Loucy (cell line): ENCODE results near the gene ZNF75A.

Experiments used
- H2AFZ ChIP-seq: fragments of 200-600 bp; sonication (generic); 2 replicates; pipeline ENCODE4 v1.6.0; 2016; ENCODE audit warnings: antibody characterized with exemption, mild to moderate bottlenecking, low read length, moderate library complexity
- H3F3A ChIP-seq: fragments of 200-600 bp; 2 replicates; pipeline ENCODE4 v1.6.0; 2016; ENCODE audit warnings: antibody characterized with exemption, low read depth, mild to moderate bottlenecking
- H3K27me3 ChIP-seq: fragments of 200-600 bp; sonication (generic); 2 replicates; pipeline ENCODE4 v1.6.1; 2014; ENCODE audit warnings: low read length, mild to moderate bottlenecking; ENCODE audit not compliant: insufficient read depth, poor library complexity, severe bottlenecking
- H3K36me3 ChIP-seq: fragments of 200-600 bp; sonication (generic); 2 replicates; pipeline ENCODE4 v1.6.1; 2016; ENCODE audit warnings: low read length; ENCODE audit not compliant: insufficient read depth
- H3K4me1 ChIP-seq: fragments of 200-600 bp; sonication (generic); 2 replicates; pipeline ENCODE4 v1.5.1; 2014; ENCODE audit warnings: low read length, mild to moderate bottlenecking; ENCODE audit not compliant: insufficient read depth, poor library complexity, severe bottlenecking
- H3K4me2 ChIP-seq: fragments of 200-600 bp; sonication (generic); 2 replicates; pipeline ENCODE4 v1.6.0; 2014; ENCODE audit warnings: antibody characterized with exemption, low read length, low read depth, mild to moderate bottlenecking; ENCODE audit not compliant: poor library complexity, severe bottlenecking
- H3K4me3 ChIP-seq: fragments of 200-600 bp; sonication (generic); 2 replicates; pipeline ENCODE4 v1.5.1; 2014; ENCODE audit warnings: low read length, mild to moderate bottlenecking, mixed read lengths; ENCODE audit not compliant: poor library complexity, severe bottlenecking
- H3K79me2 ChIP-seq: fragments of 200-600 bp; sonication (generic); 2 replicates; pipeline ENCODE4 v1.6.1; 2014; ENCODE audit warnings: low read length; ENCODE audit not compliant: insufficient read depth
- H3K9ac ChIP-seq: fragments of 200-600 bp; sonication (generic); 2 replicates; pipeline ENCODE4 v1.6.0; 2014; ENCODE audit warnings: mild to moderate bottlenecking, low read depth, low read length, moderate library complexity; ENCODE audit not compliant: poor library complexity, severe bottlenecking
- H3K9me2 ChIP-seq: fragments of 200-600 bp; sonication (generic); replicated peaks from 2 replicates; pipeline ENCODE4 v1.6.1; 2016; ENCODE audit warnings: low read depth, low read length, mixed read lengths
- H3K9me3 ChIP-seq: fragments of 200-600 bp; sonication (generic); 2 replicates; pipeline ENCODE4 v1.6.1; 2014; ENCODE audit warnings: mild to moderate bottlenecking, antibody characterized with exemption, low read length, low read depth; ENCODE audit not compliant: insufficient read depth
- H4K20me1 ChIP-seq: fragments of 200-600 bp; sonication (generic); 2 replicates; pipeline ENCODE4 v1.6.0; 2014; ENCODE audit warnings: antibody characterized with exemption, low read length, mild to moderate bottlenecking; ENCODE audit not compliant: insufficient read depth, poor library complexity, severe bottlenecking
- CTCF ChIP-seq: fragments of 200-600 bp; sonication (generic); conservative IDR thresholded peaks from 2 replicates; pipeline ENCODE4 v1.5.1; 2014; ENCODE audit warnings: mild to moderate bottlenecking, antibody characterized with exemption, low read length
- EZH2phosphoT487 ChIP-seq: fragments of 200-600 bp; IDR thresholded peaks from 2 replicates; pipeline ENCODE4 v1.6.1; 2018; ENCODE audit warnings: antibody characterized with exemption, mild to moderate bottlenecking, moderate library complexity, borderline replicate concordance

Gene ZNF75A

GRCh38 chr16:3274490-3274889, 30.8 kb upstream of the ZNF75A start:
- Histone ChIP-seq H3K4me1 (no peaks in the 10 kb centered on the region), H3K4me2 (peak overlapping the region; percentile 53), H3K4me3 (no peak overlapping the region), H3K36me3 (no peaks in the 10 kb centered on the region), H3F3A (no peaks in the 10 kb centered on the region), H3K27me3 (no peaks in the 10 kb centered on the region), H3K79me2 (no peaks in the 10 kb centered on the region), H2AFZ (peak overlapping the region; percentile 41), H4K20me1 (no peaks in the 10 kb centered on the region), H3K9me3 (no peaks in the 10 kb centered on the region), H3K9me2 (no peaks in the 10 kb centered on the region), H3K9ac (peak overlapping the region; percentile 52)
- no peak for TF ChIP-seq EZH2phosphoT487
- TF ChIP-seq CTCF = no peak

GRCh38 chr16:3274947-3275346, 30.4 kb upstream of the ZNF75A start:
- H3K27me3 ChIP-seq = no peaks in the 10 kb centered on the region
- H3K4me3 ChIP-seq = no peak overlapping the region
- TF ChIP-seq CTCF = no peak
- no peak for TF ChIP-seq EZH2phosphoT487
- H3K4me2 ChIP-seq = peak overlapping the region; percentile 53
- H2AFZ ChIP-seq = peak overlapping the region; percentile 41
- no peaks in the 10 kb centered on the region for H3K9me2 ChIP-seq
- H3K4me1 ChIP-seq = no peaks in the 10 kb centered on the region
- no peaks in the 10 kb centered on the region for H4K20me1 ChIP-seq
- no peaks in the 10 kb centered on the region for H3K36me3 ChIP-seq
- no peaks in the 10 kb centered on the region for H3K79me2 ChIP-seq
- no peaks in the 10 kb centered on the region for H3F3A ChIP-seq
- H3K9me3 ChIP-seq = no peaks in the 10 kb centered on the region
- H3K9ac ChIP-seq = peak overlapping the region; percentile 52

GRCh38 chr16:3276679-3277078, 28.6 kb upstream of the ZNF75A start:
- H3K4me2 ChIP-seq = no peak overlapping the region
- H3K4me3 ChIP-seq = no peak overlapping the region
- H2AFZ ChIP-seq = no peak overlapping the region
- TF ChIP-seq CTCF (no peak), EZH2phosphoT487 (no peak)
- H3K9me2 ChIP-seq = no peaks in the 10 kb centered on the region
- H3F3A ChIP-seq = no peaks in the 10 kb centered on the region
- no peaks in the 10 kb centered on the region for H4K20me1 ChIP-seq
- no peaks in the 10 kb centered on the region for H3K79me2 ChIP-seq
- H3K36me3 ChIP-seq = no peaks in the 10 kb centered on the region
- H3K27me3 ChIP-seq = no peaks in the 10 kb centered on the region
- H3K4me1 ChIP-seq = no peaks in the 10 kb centered on the region
- H3K9me3 ChIP-seq = no peaks in the 10 kb centered on the region
- no peak overlapping the region for H3K9ac ChIP-seq
